ENCODE data around the gene SLFN12L. TPM values are rescaled to one million over a fixed set of nuclear protein-coding genes. Genes with fewer than 3 reads are reported as not detected.
"Not testable (repeated sequence)": the region's sequence is repeated elsewhere in the genome, so short reads cannot be mapped to it uniquely, and the experiment has no call there.

SLFN12L gene
- total and polyA plus RNA-seq, 7 experiments from 2014 or later, result 12.0 to 111 (median 43.6) TPM

GRCh38 chr17:35577830-35578196, 40.3 kb upstream of the SLFN12L start:
- Histone ChIP-seq H3K36me3 (ENCODE audit: control insufficient read depth in 2 of 3, insufficient read depth in 3 of 3, low read length in 3 of 3) (peaks cover 0 to 5% (median 0%) of the 10 kb centered on the region in 3 experiments), H3K4me1 (ENCODE audit: control insufficient read depth in 2 of 2, insufficient read depth in 2 of 2, low read length in 2 of 2) (peaks cover 5 to 12% of the 10 kb centered on the region in 2 donors), H3K27ac (ENCODE audit: low read depth, low read length) (peak overlapping the region; percentile 92), H3K4me3 (ENCODE audit: low read length) (peak overlapping the region; percentile 86), H3K9me3 (ENCODE audit: control insufficient read depth in 2 of 3, low read length in 3 of 3) (no peaks in the 10 kb centered on the region), H3K27me3 (ENCODE audit: control insufficient read depth in 2 of 2, insufficient read depth in 2 of 2, low read length in 2 of 2) (no peaks in the 10 kb centered on the region)
- DNase-seq (no peak), ATAC-seq (no peak)
- intact Hi-C loops (cut with micrococcal nuclease), result loop anchor here (1.0 to 5.0 kb wide), 9 partner anchors 9 to 489 kb away; partner anchors contain the start of genes AP2B1 (in 2 of the 2), NLE1 (in 2 of the 2) and SLFN5 (in 1 of the 2)
- Mint-ChIP-seq H3K27ac (peak overlapping the region; percentile 96 to 100 (median 99)), H3K36me3 (peaks cover 0 to 7% (median 0%) of the 10 kb centered on the region in 5 donors), H3K9me3 (no peaks in the 10 kb centered on the region), H3K4me3 (peak overlapping the region; percentile 92 to 100 (median 97)), H3K4me1 (peaks cover 6 to 40% (median 32%) of the 10 kb centered on the region in 7 donors), H3K27me3 (no peaks in the 10 kb centered on the region)
- ChIA-PET CTCF (interaction anchor here (1.1 to 1.8 kb wide), 4 partner anchors 9 to 265 kb away, joined by 3 to 8 read pairs (median 6); partner anchors contain the start of genes AP2B1 and TAF15), POLR2A (interaction anchor here (0.7 to 6.7 kb wide), 32 partner anchors 10 to 555 kb away, joined by 3 to 153 read pairs (median 4); partner anchors contain the start of genes AP2B1, NLE1, RAD51D and RFFL)

- Histone ChIP-seq H3K27ac (ENCODE audit: low read depth, low read length) (peak overlapping the region; percentile 51), H3K4me3 (ENCODE audit: low read length) (no peak overlapping the region), H3K9me3 (ENCODE audit: control insufficient read depth in 2 of 3, low read length in 3 of 3) (no peaks in the 10 kb centered on the region), H3K36me3 (ENCODE audit: control insufficient read depth in 2 of 3, insufficient read depth in 3 of 3, low read length in 3 of 3) (peaks cover 0 to 5% (median 0%) of the 10 kb centered on the region in 3 experiments), H3K27me3 (ENCODE audit: control insufficient read depth in 2 of 2, insufficient read depth in 2 of 2, low read length in 2 of 2) (no peaks in the 10 kb centered on the region), H3K4me1 (ENCODE audit: control insufficient read depth in 2 of 2, insufficient read depth in 2 of 2, low read length in 2 of 2) (peaks cover 5 to 12% of the 10 kb centered on the region in 2 donors)
- DNase-seq (no peak), ATAC-seq (no peak)
- intact Hi-C loops (cut with micrococcal nuclease), result loop anchor here (5.0 kb wide), 2 partner anchors 88 to 263 kb away; no protein-coding TSS in a partner anchor
- POLR2A ChIA-PET, result interaction anchor here (0.6 to 6.7 kb wide), 7 partner anchors 8 to 523 kb away, joined by 3 to 153 read pairs (median 4); partner anchors contain the start of genes AP2B1 and SLFN12L
- peak overlapping the region in 3 of 10 donors; percentile 43 to 94 (median 54) for H3K4me3 Mint-ChIP-seq
- peaks cover 0 to 7% (median 0%) of the 10 kb centered on the region in 5 donors for H3K36me3 Mint-ChIP-seq
- CTCF ChIA-PET, result interaction anchor here (0.7 kb wide), 1 partner anchor 262 kb away, joined by 3 read pairs; no protein-coding TSS in a partner anchor
- no peaks in the 10 kb centered on the region for H3K9me3 Mint-ChIP-seq
- H3K4me1 Mint-ChIP-seq, result peaks cover 8 to 42% (median 34%) of the 10 kb centered on the region in 7 donors
- H3K27ac Mint-ChIP-seq, result peak overlapping the region in 8 of 9 donors; percentile 11 to 100 (median 76)
- no peaks in the 10 kb centered on the region for H3K27me3 Mint-ChIP-seq
These were observed 38.3 kb upstream of the SLFN12L start for GRCh38 chr17:35575759-35576158.

DNA sequence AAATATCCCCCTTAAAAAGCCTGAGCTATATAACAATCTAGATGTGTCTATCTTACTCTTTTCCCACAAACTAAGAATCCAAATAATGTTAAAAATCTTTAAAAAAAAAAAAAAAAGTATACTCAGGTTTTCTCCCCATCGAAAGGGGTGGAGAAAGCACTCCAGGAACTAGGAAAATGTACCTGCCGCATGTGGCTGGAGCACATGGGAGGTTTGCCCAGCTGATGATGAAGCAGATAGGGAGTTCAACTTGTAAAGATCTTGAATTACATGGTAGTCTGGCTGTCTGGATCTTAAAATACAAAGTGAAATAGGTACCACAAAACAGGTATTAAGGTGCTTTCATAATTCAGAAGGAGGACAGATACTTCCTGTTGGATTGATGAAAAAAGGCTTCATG, 31.9 kb upstream of the SLFN12L start:
- Mint-ChIP-seq H3K27me3 (peaks cover 0 to 14% (median 0%) of the 10 kb centered on the region in 5 donors), H3K36me3 (peaks cover 0 to 3% (median 0%) of the 10 kb centered on the region in 5 donors), H3K9me3 (no peaks in the 10 kb centered on the region), H3K27ac (peak overlapping the region in 5 of 9 donors; percentile 5 to 77 (median 62)), H3K4me3 (peak overlapping the region; percentile 60 to 97 (median 72)), H3K4me1 (peaks cover 18 to 49% (median 29%) of the 10 kb centered on the region in 7 donors)
- Histone ChIP-seq H3K27ac (ENCODE audit: low read depth, low read length) (no peak overlapping the region), H3K36me3 (ENCODE audit: control insufficient read depth in 2 of 3, insufficient read depth in 3 of 3, low read length in 3 of 3) (peaks cover 0 to 3% (median 0%) of the 10 kb centered on the region in 3 experiments), H3K9me3 (ENCODE audit: control insufficient read depth in 2 of 3, low read length in 3 of 3) (no peaks in the 10 kb centered on the region), H3K27me3 (ENCODE audit: control insufficient read depth in 2 of 2, insufficient read depth in 2 of 2, low read length in 2 of 2) (no peaks in the 10 kb centered on the region), H3K4me3 (ENCODE audit: low read length) (no peak overlapping the region), H3K4me1 (ENCODE audit: control insufficient read depth in 2 of 2, insufficient read depth in 2 of 2, low read length in 2 of 2) (peaks cover 14 to 20% of the 10 kb centered on the region in 2 donors)
- intact Hi-C loops (cut with micrococcal nuclease), result no loop called here
- CTCF ChIA-PET, result interaction anchor here (0.6 kb wide), 1 partner anchor 30 kb away, joined by 3 read pairs; no protein-coding TSS in a partner anchor
- ATAC-seq, result no peak
- POLR2A ChIA-PET, result interaction anchor here (0.8 to 6.6 kb wide), 3 partner anchors 8 to 69 kb away, joined by 3 to 83 read pairs (median 4); partner anchors contain the start of gene PEX12
- DNase-seq, result no peak

DNA sequence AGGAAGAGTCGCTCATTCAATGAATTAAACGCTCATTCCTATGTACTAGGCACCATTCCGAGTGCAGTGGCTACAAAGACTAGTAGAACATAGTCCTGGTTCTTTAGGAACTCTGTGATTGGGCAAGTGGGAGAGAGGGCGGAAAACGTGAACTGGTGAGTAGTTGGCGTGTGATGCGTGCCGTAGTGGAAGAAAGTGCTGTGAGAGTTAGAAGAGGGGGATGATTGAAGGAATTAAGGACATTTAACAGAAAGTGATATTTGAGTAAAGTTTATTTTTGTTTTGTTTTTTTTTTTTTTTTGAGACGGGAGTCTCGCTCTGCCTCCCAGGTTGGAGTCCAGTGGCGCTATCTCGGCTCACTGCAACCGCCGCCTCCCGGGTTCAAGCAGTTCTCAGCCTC, 31.1 kb upstream of the SLFN12L start:
- Histone ChIP-seq H3K9me3 (ENCODE audit: control insufficient read depth in 2 of 3, low read length in 3 of 3) (no peaks in the 10 kb centered on the region), H3K4me3 (ENCODE audit: low read length) (peak overlapping the region; percentile 71), H3K36me3 (ENCODE audit: control insufficient read depth in 2 of 3, insufficient read depth in 3 of 3, low read length in 3 of 3) (peaks cover 0 to 3% (median 0%) of the 10 kb centered on the region in 3 experiments), H3K27ac (ENCODE audit: low read depth, low read length) (peak overlapping the region; percentile 86), H3K27me3 (ENCODE audit: control insufficient read depth in 2 of 2, insufficient read depth in 2 of 2, low read length in 2 of 2) (no peaks in the 10 kb centered on the region), H3K4me1 (ENCODE audit: control insufficient read depth in 2 of 2, insufficient read depth in 2 of 2, low read length in 2 of 2) (peaks cover 14 to 20% of the 10 kb centered on the region in 2 donors)
- H3K4me1 Mint-ChIP-seq, result peaks cover 18 to 49% (median 29%) of the 10 kb centered on the region in 7 donors
- CTCF ChIA-PET, result no interaction called here
- peak overlapping the region; percentile 83 to 98 (median 91) for H3K4me3 Mint-ChIP-seq
- H3K27me3 Mint-ChIP-seq, result peaks cover 0 to 20% (median 0%) of the 10 kb centered on the region in 5 donors
- peak overlapping the region; percentile 64 to 97 (median 93) for H3K27ac Mint-ChIP-seq
- POLR2A ChIA-PET, result interaction anchor here (0.8 to 6.6 kb wide), 6 partner anchors 9 to 350 kb away, joined by 3 to 83 read pairs (median 4); partner anchors contain the start of genes AP2B1 and PEX12
- intact Hi-C loops (cut with micrococcal nuclease), result loop anchor here (1.0 kb wide), 3 partner anchors 10 to 28 kb away; partner anchors contain the start of genes AP2B1 (in 2 of the 2) and PEX12 (in 2 of the 2)
- ATAC-seq (peak; percentile 35), DNase-seq (peak in 3 of 9 donors; percentile 17 to 52 (median 34))
- peaks cover 0 to 3% (median 0%) of the 10 kb centered on the region in 5 donors for H3K36me3 Mint-ChIP-seq
- no peaks in the 10 kb centered on the region for H3K9me3 Mint-ChIP-seq

- H3K27me3 ChIP-seq (ENCODE audit: control insufficient read depth in 2 of 2, insufficient read depth in 2 of 2, low read length in 2 of 2), result no peaks in the 10 kb centered on the region
- DNase-seq (no peak), ATAC-seq (no peak)
- H3K9me3 Mint-ChIP-seq, result no peaks in the 10 kb centered on the region
- no peaks in the 10 kb centered on the region for H3K9me3 ChIP-seq (ENCODE audit: control insufficient read depth in 2 of 3, low read length in 3 of 3)
- ChIA-PET CTCF (interaction anchor here (0.6 to 1.0 kb wide), 2 partner anchors 12 to 968 kb away, joined by 3 read pairs; partner anchors contain the start of genes MYO19 and PIGW), POLR2A (interaction anchor here (0.7 to 6.6 kb wide), 7 partner anchors 11 to 426 kb away, joined by 3 to 83 read pairs (median 3); partner anchors contain the start of genes AP2B1 and PEX12)
- no peak overlapping the region for H3K4me3 ChIP-seq (ENCODE audit: low read length)
- H3K27ac ChIP-seq (ENCODE audit: low read depth, low read length), result no peak overlapping the region
- peak overlapping the region; percentile 64 to 93 (median 75) for H3K27ac Mint-ChIP-seq
- H3K4me3 Mint-ChIP-seq, result peak overlapping the region; percentile 83 to 97 (median 89)
- H3K27me3 Mint-ChIP-seq, result peaks cover 0 to 21% (median 0%) of the 10 kb centered on the region in 5 donors
- peaks cover 0 to 3% (median 0%) of the 10 kb centered on the region in 5 donors for H3K36me3 Mint-ChIP-seq
- peaks cover 14 to 20% of the 10 kb centered on the region in 2 donors for H3K4me1 ChIP-seq (ENCODE audit: control insufficient read depth in 2 of 2, insufficient read depth in 2 of 2, low read length in 2 of 2)
- H3K4me1 Mint-ChIP-seq, result peaks cover 18 to 47% (median 29%) of the 10 kb centered on the region in 7 donors
- intact Hi-C loops (cut with micrococcal nuclease), result no loop called here
- H3K36me3 ChIP-seq (ENCODE audit: control insufficient read depth in 2 of 3, insufficient read depth in 3 of 3, low read length in 3 of 3), result peaks cover 0 to 3% (median 0%) of the 10 kb centered on the region in 3 experiments
These were observed 29.5 kb upstream of the SLFN12L start for GRCh38 chr17:35566968-35567367.

- H3K36me3 Mint-ChIP-seq; DNase-seq; H3K27ac Mint-ChIP-seq; CTCF ChIA-PET; H3K27me3 ChIP-seq (ENCODE audit: control insufficient read depth in 2 of 2, insufficient read depth in 2 of 2, low read length in 2 of 2); H3K9me3 ChIP-seq (ENCODE audit: control insufficient read depth in 2 of 3, low read length in 3 of 3); ATAC-seq; H3K36me3 ChIP-seq (ENCODE audit: control insufficient read depth in 2 of 3, insufficient read depth in 3 of 3, low read length in 3 of 3); H3K4me3 Mint-ChIP-seq; H3K9me3 Mint-ChIP-seq; intact Hi-C loops (cut with micrococcal nuclease); H3K4me3 ChIP-seq (ENCODE audit: low read length); H3K4me1 ChIP-seq (ENCODE audit: control insufficient read depth in 2 of 2, insufficient read depth in 2 of 2, low read length in 2 of 2); H3K27ac ChIP-seq (ENCODE audit: low read depth, low read length): not testable (repeated sequence)
- peaks cover under 1 to 14% (median 13%) of the 10 kb centered on the region in 7 donors for H3K4me1 Mint-ChIP-seq
- H3K27me3 Mint-ChIP-seq, result peaks cover 0 to 33% (median 13%) of the 10 kb centered on the region in 5 donors
- POLR2A ChIA-PET, result interaction anchor here (0.7 to 1.7 kb wide), 3 partner anchors 15 to 29 kb away, joined by 3 to 16 read pairs (median 3); partner anchors contain the start of gene PEX12
These were observed 25.7 kb upstream of the SLFN12L start for GRCh38 chr17:35563181-35563580.

All from naive thymus-derived CD4-positive, alpha-beta T cell (primary cell).